ENCODE results near the gene AKR1C3.
"Not testable (repeated sequence)": the region's sequence is repeated elsewhere in the genome, so short reads cannot be mapped to it uniquely, and the experiment has no call there.

DNA sequence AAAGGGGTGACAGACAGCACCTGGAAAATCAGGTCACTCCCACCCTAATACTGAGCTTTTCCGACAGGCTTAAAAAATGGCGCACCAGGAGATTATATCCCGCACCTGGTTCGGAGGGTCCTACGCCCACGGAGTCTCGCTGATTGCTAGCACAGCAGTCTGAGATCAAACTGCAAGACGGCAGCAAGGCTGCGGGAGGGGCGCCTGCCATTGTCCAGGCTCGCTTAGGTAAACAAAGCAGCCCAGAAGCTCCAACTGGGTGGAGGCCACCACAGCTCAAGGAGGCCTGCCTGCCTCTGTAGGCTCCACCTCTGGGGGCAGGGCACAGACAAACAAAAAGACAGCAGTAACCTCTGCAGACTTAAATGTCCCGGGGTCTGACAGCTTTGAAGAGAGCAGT lies 15.6 kb downstream of the AKR1C3 start:
- TF ChIP-seq, protein P1, sequence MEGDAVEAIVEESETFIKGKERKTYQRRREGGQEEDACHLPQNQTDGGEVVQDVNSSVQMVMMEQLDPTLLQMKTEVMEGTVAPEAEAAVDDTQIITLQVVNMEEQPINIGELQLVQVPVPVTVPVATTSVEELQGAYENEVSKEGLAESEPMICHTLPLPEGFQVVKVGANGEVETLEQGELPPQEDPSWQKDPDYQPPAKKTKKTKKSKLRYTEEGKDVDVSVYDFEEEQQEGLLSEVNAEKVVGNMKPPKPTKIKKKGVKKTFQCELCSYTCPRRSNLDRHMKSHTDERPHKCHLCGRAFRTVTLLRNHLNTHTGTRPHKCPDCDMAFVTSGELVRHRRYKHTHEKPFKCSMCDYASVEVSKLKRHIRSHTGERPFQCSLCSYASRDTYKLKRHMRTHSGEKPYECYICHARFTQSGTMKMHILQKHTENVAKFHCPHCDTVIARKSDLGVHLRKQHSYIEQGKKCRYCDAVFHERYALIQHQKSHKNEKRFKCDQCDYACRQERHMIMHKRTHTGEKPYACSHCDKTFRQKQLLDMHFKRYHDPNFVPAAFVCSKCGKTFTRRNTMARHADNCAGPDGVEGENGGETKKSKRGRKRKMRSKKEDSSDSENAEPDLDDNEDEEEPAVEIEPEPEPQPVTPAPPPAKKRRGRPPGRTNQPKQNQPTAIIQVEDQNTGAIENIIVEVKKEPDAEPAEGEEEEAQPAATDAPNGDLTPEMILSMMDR (IDR thresholded peaks at IDR 0.05) = not testable (repeated sequence)
- not testable (repeated sequence) for TF ChIP-seq POLR2AphosphoS5 (IDR thresholded peaks at IDR 0.05)

All from stomach (tissue), 4 donors.